ENCODE results near the gene GPR161. TPM values are rescaled to one million over a fixed set of nuclear protein-coding genes. Genes with fewer than 3 reads are reported as not detected.
A peak's percentile ranks its signal among the peaks of the same experiment; 100 is the strongest.

Gene GPR161
- total and polyA plus RNA-seq, 2 donors from 2014 or later, result 1.4 to 4.2 TPM

DNA sequence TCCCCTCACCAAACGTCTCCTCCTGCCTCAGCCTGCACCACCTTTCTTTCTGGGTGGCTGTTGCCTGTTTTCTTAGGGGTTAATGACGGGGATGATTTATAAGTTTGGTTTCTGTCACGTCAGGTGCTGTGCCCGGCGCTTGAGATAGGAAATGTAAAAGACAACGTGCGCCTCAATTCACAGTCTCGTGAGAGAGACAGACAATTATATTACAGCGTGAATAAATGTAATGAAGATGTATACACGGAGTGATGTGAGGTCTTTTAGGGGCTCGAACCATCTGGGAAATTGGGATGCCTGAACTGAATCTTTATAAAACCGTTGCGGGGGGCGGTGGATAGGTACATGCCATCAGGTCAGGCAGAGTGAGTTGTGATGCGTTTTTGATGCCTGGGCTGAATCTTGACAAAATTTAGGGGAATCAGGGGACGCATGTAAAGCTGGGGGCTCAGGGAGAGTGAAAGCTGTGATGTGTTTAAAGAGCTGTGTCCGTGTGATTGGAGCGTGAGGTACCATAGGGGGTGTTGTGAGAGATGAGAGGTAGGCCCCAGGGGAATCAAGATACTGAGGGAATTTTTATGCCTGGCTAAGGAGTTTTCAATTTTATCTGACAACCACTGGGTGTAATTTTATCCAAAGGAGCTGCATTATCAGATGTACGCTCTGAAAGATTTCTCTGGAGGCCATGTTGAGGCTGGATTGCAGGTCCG lies 42.9 kb upstream of the GPR161 start:
- H3K27me3 ChIP-seq (ENCODE audit: control insufficient read depth, insufficient read depth, low read length), result no peaks in the 10 kb centered on the region
- intact Hi-C loops (cut with DNase I), result no loop called here
- FAIRE-seq (no peak), DNase-seq (peak in 3 of 5 donors; percentile 20 to 50 (median 27))
- TF ChIP-seq, protein P1, sequence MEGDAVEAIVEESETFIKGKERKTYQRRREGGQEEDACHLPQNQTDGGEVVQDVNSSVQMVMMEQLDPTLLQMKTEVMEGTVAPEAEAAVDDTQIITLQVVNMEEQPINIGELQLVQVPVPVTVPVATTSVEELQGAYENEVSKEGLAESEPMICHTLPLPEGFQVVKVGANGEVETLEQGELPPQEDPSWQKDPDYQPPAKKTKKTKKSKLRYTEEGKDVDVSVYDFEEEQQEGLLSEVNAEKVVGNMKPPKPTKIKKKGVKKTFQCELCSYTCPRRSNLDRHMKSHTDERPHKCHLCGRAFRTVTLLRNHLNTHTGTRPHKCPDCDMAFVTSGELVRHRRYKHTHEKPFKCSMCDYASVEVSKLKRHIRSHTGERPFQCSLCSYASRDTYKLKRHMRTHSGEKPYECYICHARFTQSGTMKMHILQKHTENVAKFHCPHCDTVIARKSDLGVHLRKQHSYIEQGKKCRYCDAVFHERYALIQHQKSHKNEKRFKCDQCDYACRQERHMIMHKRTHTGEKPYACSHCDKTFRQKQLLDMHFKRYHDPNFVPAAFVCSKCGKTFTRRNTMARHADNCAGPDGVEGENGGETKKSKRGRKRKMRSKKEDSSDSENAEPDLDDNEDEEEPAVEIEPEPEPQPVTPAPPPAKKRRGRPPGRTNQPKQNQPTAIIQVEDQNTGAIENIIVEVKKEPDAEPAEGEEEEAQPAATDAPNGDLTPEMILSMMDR (IDR thresholded peaks at IDR 0.05; ENCODE audit: borderline replicate concordance, extremely low read depth, insufficient read depth), result no peak
- no peaks in the 10 kb centered on the region for H3K36me3 ChIP-seq (ENCODE audit: control insufficient read depth in 2 of 3, insufficient read depth in 3 of 3, low read length in 3 of 3)
- peak overlapping the region; percentile 94 to 95 for H3K27ac ChIP-seq (ENCODE audit: low read depth in 2 of 2, low read length in 2 of 2)
- H3K4me1 ChIP-seq (ENCODE audit: control insufficient read depth in 2 of 3, insufficient read depth in 2 of 3, low read depth in 1 of 3, low read length in 3 of 3), result peaks cover 0 to 5% (median 4%) of the 10 kb centered on the region in 3 donors
- peak overlapping the region; percentile 95 to 98 (median 97) for H3K4me3 ChIP-seq (ENCODE audit: low read length in 3 of 3)
- H3K9ac ChIP-seq (ENCODE audit: low read length in 3 of 3), result peak overlapping the region; percentile 83 to 97 (median 91)
- no peaks in the 10 kb centered on the region for H3K9me3 ChIP-seq (ENCODE audit: control insufficient read depth in 2 of 3, insufficient read depth in 1 of 3, low read length in 3 of 3)

DNA sequence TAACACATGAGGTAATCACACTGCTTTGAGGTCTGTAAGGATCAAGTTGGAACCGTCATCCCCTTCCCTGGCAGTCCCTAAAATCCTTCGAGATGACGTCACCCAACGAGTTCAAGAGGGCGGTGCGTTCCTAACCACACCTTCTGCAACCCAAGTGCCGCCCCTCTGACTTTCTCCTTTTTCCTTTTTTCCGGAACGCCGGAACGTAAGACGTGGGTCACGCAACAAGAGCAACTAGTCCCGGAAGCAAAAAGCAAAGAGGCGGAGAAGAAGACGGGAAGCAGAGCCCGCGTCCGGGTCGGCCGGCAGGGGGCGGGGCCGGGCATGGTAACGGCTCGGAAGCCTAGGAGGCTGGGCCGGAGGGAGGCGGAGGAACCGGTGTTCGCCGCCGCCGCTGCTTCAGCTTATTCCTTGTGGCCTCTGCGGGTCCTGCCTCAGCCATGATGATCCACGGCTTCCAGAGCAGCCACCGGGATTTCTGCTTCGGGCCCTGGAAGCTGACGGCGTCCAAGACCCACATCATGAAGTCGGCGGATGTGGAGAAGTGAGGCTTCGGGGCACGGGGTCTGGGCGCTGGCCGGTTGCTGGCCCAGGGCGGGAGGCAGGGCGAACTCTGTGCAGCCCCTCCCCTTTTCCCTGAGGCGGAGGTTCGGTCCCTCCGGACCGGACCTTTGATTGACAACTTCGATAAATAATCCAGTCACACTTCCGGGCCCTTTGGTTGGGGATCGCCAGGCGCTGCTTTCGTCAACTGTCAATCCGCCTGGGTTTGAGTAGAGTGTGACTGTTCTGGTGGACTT lies 42.1 kb upstream of the GPR161 start, which contains the start of gene TIPRL:
TSS of gene TIPRL (plus strand) at position 325 of the 800 bp plus-strand sequence. CDS start at position 441, 116 bp downstream.
- Histone ChIP-seq H3K36me3 (ENCODE audit: control insufficient read depth in 2 of 3, insufficient read depth in 3 of 3, low read length in 3 of 3) (no peaks in the 10 kb centered on the region), H3K27me3 (ENCODE audit: control insufficient read depth, insufficient read depth, low read length) (no peaks in the 10 kb centered on the region), H3K9ac (ENCODE audit: low read length in 3 of 3) (peak within 1 kb of the TSS; percentile 83 to 97 (median 91)), H3K27ac (ENCODE audit: low read depth in 2 of 2, low read length in 2 of 2) (peak within 1 kb of the TSS; percentile 94 to 95), H3K9me3 (ENCODE audit: control insufficient read depth in 2 of 3, insufficient read depth in 1 of 3, low read length in 3 of 3) (no peaks in the 10 kb centered on the region), H3K4me1 (ENCODE audit: control insufficient read depth in 2 of 3, insufficient read depth in 2 of 3, low read depth in 1 of 3, low read length in 3 of 3) (peaks cover 0 to 5% (median 4%) of the 10 kb centered on the region in 3 donors), H3K4me3 (ENCODE audit: low read length in 3 of 3) (peak within 1 kb of the TSS; percentile 95 to 98 (median 97))
- DNase-seq, result peak; percentile 96 to 100 (median 98)
- intact Hi-C loops (cut with DNase I), result no loop called here
- TF ChIP-seq, protein P1 (IDR thresholded peaks at IDR 0.05; ENCODE audit: borderline replicate concordance, extremely low read depth, insufficient read depth), result peak; percentile 60
- peak; percentile 76 for FAIRE-seq

DNA sequence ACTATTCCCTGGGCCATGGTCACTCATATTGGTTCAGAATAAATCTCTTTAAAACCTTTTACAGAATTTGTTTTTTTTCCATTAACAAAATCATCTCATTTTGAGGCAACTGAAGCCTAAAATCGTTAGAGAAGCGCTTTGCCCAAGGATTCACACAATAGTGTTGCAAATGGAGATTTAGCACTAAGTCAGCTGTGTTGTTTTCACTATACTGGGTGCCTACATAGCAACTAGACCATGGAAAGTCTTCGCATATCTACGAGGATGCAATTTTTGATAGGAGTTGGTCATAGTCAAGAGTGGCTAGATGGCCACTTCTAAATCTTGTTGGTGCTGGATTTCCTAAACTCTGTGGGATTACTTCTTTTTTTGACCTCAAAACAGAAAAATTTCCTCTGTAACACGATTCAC lies 41.5 kb upstream of the GPR161 start:
- DNase-seq (no peak), FAIRE-seq (no peak)
- intact Hi-C loops (cut with DNase I), result no loop called here
- H3K27me3 ChIP-seq (ENCODE audit: control insufficient read depth, insufficient read depth, low read length), result no peaks in the 10 kb centered on the region
- H3K27ac ChIP-seq (ENCODE audit: low read depth in 2 of 2, low read length in 2 of 2), result peak overlapping the region; percentile 94 to 95
- no peaks in the 10 kb centered on the region for H3K9me3 ChIP-seq (ENCODE audit: control insufficient read depth in 2 of 3, insufficient read depth in 1 of 3, low read length in 3 of 3)
- peak overlapping the region in 2 of 3 donors; percentile 70 to 91 for H3K9ac ChIP-seq (ENCODE audit: low read length in 3 of 3)
- no peaks in the 10 kb centered on the region for H3K36me3 ChIP-seq (ENCODE audit: control insufficient read depth in 2 of 3, insufficient read depth in 3 of 3, low read length in 3 of 3)
- TF ChIP-seq, protein P1 (IDR thresholded peaks at IDR 0.05; ENCODE audit: borderline replicate concordance, extremely low read depth, insufficient read depth), result no peak
- H3K4me3 ChIP-seq (ENCODE audit: low read length in 3 of 3), result peak overlapping the region; percentile 70 to 98 (median 95)
- peaks cover 0 to 5% (median 4%) of the 10 kb centered on the region in 3 donors for H3K4me1 ChIP-seq (ENCODE audit: control insufficient read depth in 2 of 3, insufficient read depth in 2 of 3, low read depth in 1 of 3, low read length in 3 of 3)
